ENCODE measurements around the gene UBAP1L. TPM values are rescaled to one million over a fixed set of nuclear protein-coding genes. Genes with fewer than 3 reads are reported as not detected.

UBAP1L gene
- total RNA-seq, 8 experiments from 2014 or later, result 1.5 to 5.6 (median 3.9) TPM

DNA sequence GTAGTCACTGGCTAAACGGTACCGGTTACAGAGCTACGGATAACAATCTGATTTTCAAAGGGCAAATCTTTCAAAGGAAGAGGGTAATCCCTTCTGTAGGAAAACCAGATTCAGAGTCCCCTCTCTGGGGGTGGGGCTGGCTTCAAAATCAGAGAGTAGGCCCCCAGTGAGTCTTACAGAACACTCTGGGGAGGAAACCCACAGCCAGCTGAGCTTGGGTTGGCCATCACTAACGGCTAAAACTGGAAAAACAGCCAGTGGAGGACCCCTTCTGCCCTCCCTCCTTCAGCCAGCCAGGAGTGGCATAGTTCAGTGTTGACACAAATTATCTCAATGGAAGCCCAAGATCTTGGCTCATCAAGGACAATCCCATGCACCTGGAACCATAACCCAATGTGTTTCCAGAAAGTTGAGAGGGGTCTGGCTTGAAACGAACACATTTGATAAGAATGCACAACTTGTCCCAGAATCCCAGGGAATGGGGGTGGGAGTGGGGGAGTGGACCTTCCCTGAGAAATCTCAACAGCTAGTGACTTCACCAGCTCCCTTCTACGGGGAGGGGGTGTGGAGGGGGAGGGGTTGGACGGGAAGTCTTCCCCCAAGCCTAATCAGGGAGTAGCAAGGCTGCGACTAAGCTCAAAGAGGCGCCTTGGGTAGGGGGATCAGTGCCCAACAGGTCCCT is 48.2 kb downstream of the UBAP1L start:
- WGBS, 10 experiments, result 7 to 81% (median 45%) methylated on average over 3 to 4 of the region's 9 CpGs; no CpG with 5 or more reads in 3 of the 10 experiments
- in situ Hi-C loops (cut with MboI; ENCODE audit: low pct_unique_long_range_greater_than_20kb in 2 of 9, low sequenced_read_pairs in 9 of 9, unreplicated experiment in 9 of 9), result no loop called here
- H3K4me3 ChIP-seq, result no peak overlapping the region
- H3K27ac ChIP-seq, result no peak overlapping the region
- ATAC-seq (replicated peaks in 6 of 8), result no peak
- no peaks in the 10 kb centered on the region for H3K4me1 ChIP-seq (replicated peaks in 1 of 2)

DNA sequence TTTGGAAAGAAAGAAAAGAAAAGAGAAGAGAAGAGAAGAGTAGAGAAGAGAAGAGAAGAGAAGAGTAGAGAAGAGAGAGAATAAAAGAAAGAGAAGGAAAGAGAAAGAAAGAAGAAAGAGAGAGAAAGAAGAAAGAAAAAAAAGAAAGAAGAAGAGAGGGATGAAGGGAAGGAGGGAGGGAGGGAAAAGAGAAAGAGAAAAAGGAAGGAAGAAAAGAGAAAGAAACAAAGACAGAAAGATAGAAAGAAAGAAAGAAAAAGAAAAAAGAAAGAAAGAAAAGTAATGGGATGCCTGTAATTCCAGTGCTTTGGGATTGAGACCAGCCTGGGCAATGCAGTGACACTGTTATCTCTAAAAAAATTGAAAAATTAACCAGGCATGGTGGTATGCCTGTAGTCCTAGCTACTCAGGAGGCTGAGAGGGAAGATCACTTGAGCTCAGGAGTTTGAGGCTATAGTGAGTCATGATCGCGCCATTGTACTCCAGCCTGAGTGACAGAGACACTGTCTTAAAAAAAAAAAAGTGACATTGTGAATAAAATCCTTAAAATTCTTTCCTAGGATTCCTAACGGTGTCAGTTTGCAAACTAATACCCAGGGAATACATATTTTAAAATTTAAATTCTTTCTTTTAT is 48.9 kb downstream of the UBAP1L start:
- no peak overlapping the region for H3K27ac ChIP-seq
- H3K4me1 ChIP-seq (replicated peaks in 1 of 2), result no peaks in the 10 kb centered on the region
- H3K4me3 ChIP-seq, result no peak overlapping the region
- ATAC-seq (replicated peaks in 6 of 8), result peak in 1 of 8 experiments; percentile 9
- in situ Hi-C loops (cut with MboI; ENCODE audit: low pct_unique_long_range_greater_than_20kb in 2 of 9, low sequenced_read_pairs in 9 of 9, unreplicated experiment in 9 of 9), result no loop called here
- WGBS, 10 experiments, result 18 to 80% (median 65%) methylated on average over 1 to 3 of the region's 3 CpGs

DNA sequence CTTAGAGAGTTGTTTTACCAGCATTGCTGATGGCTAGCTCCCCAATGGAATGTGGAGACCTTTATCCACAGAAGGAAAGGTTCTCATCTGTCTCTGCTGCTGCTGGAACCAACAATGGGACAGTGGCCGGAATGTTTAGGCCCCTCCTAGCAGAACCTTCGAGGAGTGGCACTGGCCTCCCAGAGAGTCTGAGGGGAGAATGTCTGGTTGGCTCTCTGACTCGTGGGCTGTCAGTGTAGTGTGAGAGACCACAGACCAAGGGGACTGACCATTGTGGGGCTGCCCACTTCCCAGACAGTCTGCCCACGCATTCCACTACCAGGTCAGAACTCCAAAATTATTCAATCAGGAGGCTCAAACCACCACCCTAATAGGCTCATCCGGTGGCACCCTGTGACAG is 52.3 kb downstream of the UBAP1L start:
- in situ Hi-C loops (cut with MboI; ENCODE audit: low pct_unique_long_range_greater_than_20kb in 2 of 9, low sequenced_read_pairs in 9 of 9, unreplicated experiment in 9 of 9), result no loop called here
- WGBS, 10 experiments, result 50 to 100% (median 82%) methylated on average over 1 to 4 of the region's 5 CpGs; no CpG with 5 or more reads in 3 of the 10 experiments
- H3K27ac ChIP-seq, result no peak overlapping the region
- no peak overlapping the region for H3K4me3 ChIP-seq
- no peaks in the 10 kb centered on the region for H3K4me1 ChIP-seq (replicated peaks in 1 of 2)
- ATAC-seq (replicated peaks in 6 of 8), result no peak

DNA sequence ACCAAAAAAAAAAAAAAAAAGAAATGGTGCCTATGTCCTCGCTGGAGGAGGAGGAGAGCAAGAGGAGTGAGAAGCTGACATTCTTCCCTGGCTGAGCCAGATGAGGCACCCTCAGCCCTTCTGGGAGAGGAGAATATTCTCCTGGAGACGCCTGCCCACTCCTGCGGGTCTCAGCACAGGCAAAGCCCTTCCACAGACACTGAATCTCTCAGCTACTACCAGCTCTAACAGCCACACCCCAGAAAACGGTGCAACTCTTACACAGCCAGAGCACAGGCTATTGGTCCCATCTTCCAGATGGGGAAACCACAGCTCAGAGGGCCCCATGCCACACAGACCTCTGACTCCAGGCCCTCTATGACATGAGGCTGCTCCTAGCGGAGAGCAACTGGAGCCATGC is 52.9 kb downstream of the UBAP1L start:
- in situ Hi-C loops (cut with MboI; ENCODE audit: low pct_unique_long_range_greater_than_20kb in 2 of 9, low sequenced_read_pairs in 9 of 9, unreplicated experiment in 9 of 9), result no loop called here
- 33 to 100% (median 83%) methylated on average over 1 to 3 of the region's 5 CpGs; no CpG with 5 or more reads in 4 of the 10 experiments for WGBS, 10 experiments
- Histone ChIP-seq H3K27ac (no peak overlapping the region), H3K4me3 (no peak overlapping the region), H3K4me1 (replicated peaks in 1 of 2) (no peaks in the 10 kb centered on the region)
- no peak for ATAC-seq (replicated peaks in 6 of 8)

DNA sequence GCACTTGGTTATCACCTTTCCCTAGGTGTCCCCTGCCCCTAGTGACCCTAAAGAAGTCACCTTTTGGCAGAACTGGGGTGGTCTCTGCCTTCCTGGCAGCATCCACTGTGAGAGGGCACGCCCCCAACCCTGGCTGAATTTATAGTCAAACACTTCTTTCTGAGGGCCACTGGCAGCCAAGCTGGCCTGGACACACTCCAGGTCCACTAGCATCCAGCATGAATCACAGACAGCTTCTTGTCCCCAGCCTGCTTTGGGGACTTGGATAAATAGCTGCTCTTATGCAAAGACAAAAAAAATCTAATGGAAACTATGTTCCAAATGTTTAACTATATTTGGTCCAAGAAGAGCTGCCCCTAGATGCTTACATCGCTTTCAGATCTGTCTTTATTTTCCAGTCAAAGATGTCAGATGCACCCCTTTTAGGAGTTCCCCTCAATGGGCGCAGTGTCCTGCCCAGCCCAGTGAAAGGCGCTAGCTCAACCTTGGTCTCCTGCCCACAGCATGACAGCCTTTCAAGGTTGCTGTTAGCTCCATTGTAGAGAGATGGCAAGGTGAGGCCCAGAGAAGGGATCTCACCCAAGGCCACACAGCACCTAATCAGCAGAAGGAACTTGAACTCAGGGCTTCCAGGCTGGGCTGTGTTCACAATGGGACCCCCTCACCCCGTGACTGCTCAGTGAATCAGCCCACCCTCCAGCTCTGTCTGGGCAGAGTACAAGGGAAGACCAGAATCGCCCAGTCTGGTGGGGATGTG is 54.2 kb downstream of the UBAP1L start:
- no peak overlapping the region for H3K27ac ChIP-seq

DNA sequence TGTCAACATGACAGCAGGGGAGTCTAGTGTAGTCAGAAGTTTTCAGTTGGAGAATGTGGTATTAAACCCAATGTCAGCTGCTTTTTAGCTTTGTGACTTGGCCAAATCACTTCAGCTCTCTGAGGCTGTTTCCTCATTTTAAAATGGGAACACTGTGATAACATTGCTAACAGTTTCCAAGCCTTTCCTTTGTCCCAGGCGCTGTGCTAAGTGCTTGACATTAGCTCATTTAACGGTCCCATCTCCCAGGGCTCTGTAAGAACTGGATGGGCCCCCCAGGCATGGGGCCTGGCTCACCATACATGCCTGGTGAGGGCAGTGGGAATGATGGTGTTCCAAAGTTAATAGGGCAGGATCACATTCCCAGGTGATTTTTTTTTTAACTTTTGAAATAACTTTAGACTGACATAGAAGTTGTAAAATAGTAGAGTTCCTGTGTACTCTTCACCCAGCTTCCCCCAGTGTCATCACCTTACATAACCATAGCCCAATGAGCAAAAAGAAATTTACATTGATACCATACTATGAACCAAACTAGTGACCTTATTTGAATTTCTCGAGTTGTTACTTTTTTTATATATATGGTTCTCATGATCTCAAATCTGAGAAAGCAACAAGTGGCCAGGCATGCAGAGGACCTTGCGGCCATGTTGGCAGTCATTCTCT is 54.9 kb downstream of the UBAP1L start:
- in situ Hi-C loops (cut with MboI; ENCODE audit: low pct_unique_long_range_greater_than_20kb in 2 of 9, low sequenced_read_pairs in 9 of 9, unreplicated experiment in 9 of 9), result no loop called here
- no peak for ATAC-seq (replicated peaks in 6 of 8)
- WGBS, 10 experiments, result 33 to 100% (median 88%) methylated on average over 1 to 3 of the region's 4 CpGs; no CpG with 5 or more reads in 3 of the 10 experiments
- Histone ChIP-seq H3K4me1 (replicated peaks in 1 of 2) (peaks cover 0 to under 1% of the 10 kb centered on the region in 2 donors), H3K27ac (no peak overlapping the region), H3K4me3 (no peak overlapping the region)

More for the DNA sequence above, 54.2 kb downstream of the UBAP1L start:
- in situ Hi-C loops (cut with MboI; ENCODE audit: low pct_unique_long_range_greater_than_20kb in 2 of 9, low sequenced_read_pairs in 9 of 9, unreplicated experiment in 9 of 9), result no loop called here
- no peak overlapping the region for H3K4me3 ChIP-seq
- no peak for ATAC-seq (replicated peaks in 6 of 8)
- 8 to 100% (median 70%) methylated on average over 2 to 3 of the region's 6 CpGs; no CpG with 5 or more reads in 2 of the 10 experiments for WGBS, 10 experiments
- no peaks in the 10 kb centered on the region for H3K4me1 ChIP-seq (replicated peaks in 1 of 2)

DNA sequence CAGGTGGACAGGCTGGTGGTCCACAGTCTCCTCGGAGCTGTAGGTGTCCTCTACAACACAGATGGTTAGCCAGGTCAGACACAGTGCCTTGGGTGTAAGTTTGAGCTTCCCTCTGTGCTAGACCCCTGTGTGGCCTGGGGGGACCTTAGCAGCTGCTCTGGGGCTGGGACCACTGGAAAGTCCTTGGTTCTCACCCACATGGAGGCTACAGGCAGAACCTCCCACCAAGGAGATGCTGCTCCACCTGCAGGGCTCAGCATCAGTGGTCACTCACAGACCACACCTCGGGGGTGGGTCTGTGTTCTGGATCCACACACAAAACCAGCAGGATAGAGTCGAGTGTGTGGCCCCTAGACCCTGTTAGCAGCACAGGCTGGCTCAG is 55.6 kb downstream of the UBAP1L start:
- 20 to 80% (median 60%) methylated on average over 1 of the region's 3 CpGs; no CpG with 5 or more reads in 6 of the 10 experiments for WGBS, 10 experiments
- in situ Hi-C loops (cut with MboI; ENCODE audit: low pct_unique_long_range_greater_than_20kb in 2 of 9, low sequenced_read_pairs in 9 of 9, unreplicated experiment in 9 of 9), result no loop called here

DNA sequence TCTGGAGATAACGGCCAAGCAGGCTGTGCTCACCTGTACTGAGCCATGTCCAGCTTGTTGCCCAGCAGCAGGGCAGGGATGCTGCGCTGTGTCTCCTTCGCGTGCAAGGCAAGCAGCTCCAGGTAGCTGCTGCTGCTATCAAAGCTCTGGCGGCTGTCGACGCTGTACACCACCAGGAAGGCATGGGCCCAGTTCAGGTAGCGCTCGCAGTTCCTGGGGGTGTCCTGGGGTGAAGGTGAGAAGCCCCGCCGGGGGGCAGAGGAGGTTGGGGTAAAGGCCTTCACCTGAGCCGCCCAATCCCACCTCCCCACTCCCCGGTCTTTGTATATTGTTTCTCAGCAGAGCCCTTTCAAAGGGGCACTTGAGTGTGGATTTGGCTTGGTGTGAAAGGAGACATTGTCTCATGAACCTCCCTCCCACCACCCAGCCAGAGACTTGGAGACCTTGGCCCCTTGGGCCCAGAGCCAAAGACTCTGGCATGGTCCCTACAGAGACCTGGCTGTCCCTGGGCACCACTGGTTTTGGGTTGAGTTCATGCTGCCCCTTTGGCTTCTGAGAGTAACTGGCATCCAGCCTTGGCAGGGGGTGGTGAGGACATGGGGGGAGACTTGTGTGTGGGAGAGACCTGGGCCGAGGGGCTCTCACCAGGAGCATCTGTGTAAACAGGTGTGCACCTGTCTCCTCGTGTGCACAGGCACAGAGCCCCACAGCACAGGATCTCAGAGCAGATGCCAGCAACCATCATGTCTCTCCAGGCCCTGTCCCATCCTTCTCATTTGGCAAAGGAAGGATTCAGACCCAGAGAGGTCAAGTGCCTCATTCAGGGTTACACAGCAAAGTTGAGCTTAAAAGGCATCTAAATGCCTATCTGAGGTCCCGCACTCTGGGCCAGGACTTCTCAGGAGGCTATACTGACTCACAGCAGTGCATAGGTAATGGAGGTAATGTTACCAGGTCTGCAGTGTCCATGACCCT is 56.3 kb downstream of the UBAP1L start:
- no peak overlapping the region for H3K27ac ChIP-seq
- H3K4me1 ChIP-seq (replicated peaks in 1 of 2), result peaks cover 3 to 8% of the 10 kb centered on the region in 2 donors
- no peak for ATAC-seq (replicated peaks in 6 of 8)
- in situ Hi-C loops (cut with MboI; ENCODE audit: low pct_unique_long_range_greater_than_20kb in 2 of 9, low sequenced_read_pairs in 9 of 9, unreplicated experiment in 9 of 9), result no loop called here
- WGBS, 10 experiments, result 20 to 100% (median 87%) methylated on average over 1 to 6 of the region's 16 CpGs; no CpG with 5 or more reads in 4 of the 10 experiments
- H3K4me3 ChIP-seq, result no peak overlapping the region

More for the DNA sequence above, 55.6 kb downstream of the UBAP1L start:
- Histone ChIP-seq H3K4me3 (no peak overlapping the region), H3K4me1 (replicated peaks in 1 of 2) (peaks cover 3 to 8% of the 10 kb centered on the region in 2 donors), H3K27ac (no peak overlapping the region)
- ATAC-seq (replicated peaks in 6 of 8), result no peak

DNA sequence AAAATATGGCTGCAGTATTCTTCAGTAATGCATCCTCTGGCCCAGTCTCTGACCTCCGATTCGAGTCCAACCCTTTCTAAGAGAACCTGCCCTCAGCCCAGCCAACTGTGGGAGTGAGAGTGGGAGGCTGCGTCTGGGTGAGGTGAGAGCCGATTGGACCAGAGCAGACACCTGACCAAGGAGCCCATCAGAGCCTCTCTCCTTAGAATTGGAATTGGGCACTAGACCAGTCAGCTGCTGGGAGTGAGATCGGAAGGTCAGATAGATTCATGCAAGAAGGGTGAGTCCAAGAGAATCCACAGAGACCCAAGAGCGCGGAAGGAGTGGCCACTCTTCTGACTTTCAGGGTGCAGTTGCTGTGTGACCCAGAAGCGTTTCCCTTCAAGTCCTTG is 57.5 kb downstream of the UBAP1L start:
- Histone ChIP-seq H3K4me3 (no peak overlapping the region), H3K27ac (no peak overlapping the region), H3K4me1 (replicated peaks in 1 of 2) (peaks cover 3 to 8% of the 10 kb centered on the region in 2 donors)
- 82 to 100% (median 100%) methylated on average over 1 to 3 of the region's 8 CpGs; no CpG with 5 or more reads in 4 of the 10 experiments for WGBS, 10 experiments
- no peak for ATAC-seq (replicated peaks in 6 of 8)
- in situ Hi-C loops (cut with MboI; ENCODE audit: low pct_unique_long_range_greater_than_20kb in 2 of 9, low sequenced_read_pairs in 9 of 9, unreplicated experiment in 9 of 9), result no loop called here

DNA sequence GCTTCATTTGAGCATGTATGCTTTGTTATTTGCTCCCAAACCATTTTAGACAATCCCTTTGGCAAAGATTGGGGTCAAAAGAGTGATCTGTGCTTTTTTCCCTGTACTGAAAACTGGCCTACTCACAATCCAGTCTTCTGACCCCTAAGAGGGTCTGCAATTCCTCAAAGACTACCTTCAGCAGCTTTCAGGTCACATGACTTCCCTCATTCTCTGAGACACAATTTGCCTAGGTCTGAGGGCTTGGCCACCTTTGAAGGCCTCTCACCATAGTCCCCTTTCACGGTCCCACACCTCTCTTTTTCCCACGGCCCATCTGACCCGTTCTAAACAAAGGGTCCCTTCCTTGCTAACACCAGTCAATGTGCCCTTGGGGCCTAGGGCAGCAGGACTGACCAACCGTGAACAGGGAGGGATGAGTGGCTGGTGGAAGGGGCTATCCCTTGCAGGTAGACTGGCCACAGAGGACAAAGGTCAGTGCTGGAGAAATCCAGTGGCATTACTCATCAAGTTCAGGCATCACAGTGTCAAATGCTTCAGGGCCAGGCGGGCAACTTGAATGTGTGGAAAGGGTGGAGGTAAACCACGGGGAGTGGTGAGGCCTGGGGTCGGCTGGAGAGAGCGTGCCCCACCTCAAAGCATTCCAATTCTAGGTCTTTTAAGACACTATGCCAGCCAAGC is 58.0 kb downstream of the UBAP1L start:
- no peak overlapping the region for H3K27ac ChIP-seq

DNA sequence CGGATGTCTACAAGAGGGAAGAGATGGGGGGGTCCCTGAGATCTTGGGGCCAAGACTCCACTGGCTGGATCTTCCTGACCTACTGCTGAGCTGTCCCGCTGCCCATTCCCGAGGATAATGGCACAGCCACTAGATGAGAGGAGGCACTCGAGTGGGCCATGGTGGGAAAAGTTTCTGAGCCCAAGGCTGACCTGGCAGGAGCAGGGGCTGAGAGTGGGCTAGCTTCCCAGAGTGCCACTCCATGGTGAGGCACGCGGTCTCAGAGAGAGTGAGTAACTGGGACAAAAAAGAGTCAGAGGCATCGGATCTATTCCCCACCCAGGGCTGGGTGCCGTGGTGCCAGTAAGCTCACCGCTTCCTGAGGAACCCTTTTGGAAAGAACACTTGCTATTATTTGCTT is 58.9 kb downstream of the UBAP1L start:
- 55 to 100% (median 66%) methylated on average over 1 to 5 of the region's 9 CpGs; no CpG with 5 or more reads in 6 of the 10 experiments for WGBS, 10 experiments
- no peak for ATAC-seq (replicated peaks in 6 of 8)
- peaks cover 3 to 8% of the 10 kb centered on the region in 2 donors for H3K4me1 ChIP-seq (replicated peaks in 1 of 2)
- H3K4me3 ChIP-seq, result no peak overlapping the region
- in situ Hi-C loops (cut with MboI; ENCODE audit: low pct_unique_long_range_greater_than_20kb in 2 of 9, low sequenced_read_pairs in 9 of 9, unreplicated experiment in 9 of 9), result no loop called here
- H3K27ac ChIP-seq, result no peak overlapping the region

More for the DNA sequence above, 58.0 kb downstream of the UBAP1L start:
- peak in 1 of 8 experiments; percentile 45 for ATAC-seq (replicated peaks in 6 of 8)
- H3K4me1 ChIP-seq (replicated peaks in 1 of 2), result peaks cover 3 to 8% of the 10 kb centered on the region in 2 donors
- no peak overlapping the region for H3K4me3 ChIP-seq
- in situ Hi-C loops (cut with MboI; ENCODE audit: low pct_unique_long_range_greater_than_20kb in 2 of 9, low sequenced_read_pairs in 9 of 9, unreplicated experiment in 9 of 9), result no loop called here
- 0 to 88% (median 67%) methylated on average over 1 to 4 of the region's 8 CpGs; no CpG with 5 or more reads in 3 of the 10 experiments for WGBS, 10 experiments

Measured in motor neuron (in vitro differentiated cells).